MCF 10A (cell line): Measurements from ENCODE around the gene EPHA6. TPM values are rescaled to one million over a fixed set of nuclear protein-coding genes. Genes with fewer than 3 reads are reported as not detected.
A peak's percentile ranks its signal among the peaks of the same experiment; 100 is the strongest.
"Not testable (repeated sequence)": the region's sequence is repeated elsewhere in the genome, so short reads cannot be mapped to it uniquely, and the experiment has no call there.

Source experiments
- BruUV-seq: library from RNA; stranded (reverse); fragments of 400-500 nt; replicated peaks from 2 replicates; lab custom pipeline; 2021; lab: Mats Ljungman, UMichigan
- CTCF ChIA-PET: fragments of 300-600 bp; sonication (Branson Sonifier 250); formaldehyde crosslinking; extraction: SDS; loops from one replicate; lab custom pipeline; 2021; ENCODE audit warnings: antibody characterized with exemption, inconsistent platforms; lab: Yijun Ruan, JAX
- POLR2A ChIA-PET: fragments of 300-600, 350-650 bp; sonication (Branson Sonifier 250); formaldehyde crosslinking; extraction: SDS; loops from one replicate; lab custom pipeline; 2020; ENCODE audit warnings: antibody characterized with exemption, inconsistent platforms; lab: Yijun Ruan, JAX
- DNase-seq: peaks from one replicate; pipeline ENCODE4 v3.0.0-alpha.2; 2018; ENCODE audit not compliant: unreplicated experiment
- H3K27ac Mint-ChIP-seq: one replicate; pipeline ENCODE4 v1.8.0; 2022; ENCODE audit warnings: mild to moderate bottlenecking, low read depth, mixed read lengths; ENCODE audit not compliant: unreplicated experiment
- H3K27me3 Mint-ChIP-seq: one replicate; pipeline ENCODE4 v1.8.0; 2022; ENCODE audit warnings: mixed read lengths; ENCODE audit not compliant: insufficient read depth, unreplicated experiment
- H3K36me3 Mint-ChIP-seq: one replicate; pipeline ENCODE4 v1.8.0; 2022; ENCODE audit warnings: mild to moderate bottlenecking, moderate library complexity, mixed read lengths; ENCODE audit not compliant: insufficient read depth, unreplicated experiment
- H3K4me1 Mint-ChIP-seq: one replicate; pipeline ENCODE4 v1.8.0; 2022; ENCODE audit warnings: mixed read lengths; ENCODE audit not compliant: insufficient read depth, unreplicated experiment
- H3K4me3 Mint-ChIP-seq: one replicate; pipeline ENCODE4 v1.8.0; 2022; ENCODE audit warnings: mild to moderate bottlenecking, moderate library complexity, mixed read lengths; ENCODE audit not compliant: unreplicated experiment
- H3K9me3 Mint-ChIP-seq: one replicate; pipeline ENCODE4 v1.8.0; 2022; ENCODE audit warnings: mixed read lengths; ENCODE audit not compliant: unreplicated experiment
- intact Hi-C: fragments of 100-400 bp; cut with micrococcal nuclease; formaldehyde crosslinking; loops from 2 replicates; pipeline ENCODE4 v1.14.1; 2022
- total RNA-seq: library from RNA; stranded (reverse); gene quantifications from 2 replicates; pipeline ENCODE4 v1.2.3, GENCODE V29; 2022
- TF ChIP-seq, protein P1 (sequence below): fragments of 200-600 bp; IDR thresholded peaks from one replicate; pipeline ENCODE4 v1.8.0; 2022; ENCODE audit warnings: antibody characterized with exemption, mild to moderate bottlenecking; ENCODE audit not compliant: unreplicated experiment

EPHA6 gene
- total RNA-seq, 1 experiment from 2014 or later, result 0.33 TPM

GRCh38 chr3:97001611-97002010 lies 187.2 kb downstream of the EPHA6 start:
- CTCF ChIA-PET, result no interaction called here
- Mint-ChIP-seq H3K27ac (no peak overlapping the region), H3K27me3 (no peaks in the 10 kb centered on the region), H3K4me3 (no peak overlapping the region), H3K36me3 (no peaks in the 10 kb centered on the region), H3K9me3 (peaks cover 6% of the 10 kb centered on the region), H3K4me1 (no peaks in the 10 kb centered on the region)
- TF ChIP-seq, protein P1, sequence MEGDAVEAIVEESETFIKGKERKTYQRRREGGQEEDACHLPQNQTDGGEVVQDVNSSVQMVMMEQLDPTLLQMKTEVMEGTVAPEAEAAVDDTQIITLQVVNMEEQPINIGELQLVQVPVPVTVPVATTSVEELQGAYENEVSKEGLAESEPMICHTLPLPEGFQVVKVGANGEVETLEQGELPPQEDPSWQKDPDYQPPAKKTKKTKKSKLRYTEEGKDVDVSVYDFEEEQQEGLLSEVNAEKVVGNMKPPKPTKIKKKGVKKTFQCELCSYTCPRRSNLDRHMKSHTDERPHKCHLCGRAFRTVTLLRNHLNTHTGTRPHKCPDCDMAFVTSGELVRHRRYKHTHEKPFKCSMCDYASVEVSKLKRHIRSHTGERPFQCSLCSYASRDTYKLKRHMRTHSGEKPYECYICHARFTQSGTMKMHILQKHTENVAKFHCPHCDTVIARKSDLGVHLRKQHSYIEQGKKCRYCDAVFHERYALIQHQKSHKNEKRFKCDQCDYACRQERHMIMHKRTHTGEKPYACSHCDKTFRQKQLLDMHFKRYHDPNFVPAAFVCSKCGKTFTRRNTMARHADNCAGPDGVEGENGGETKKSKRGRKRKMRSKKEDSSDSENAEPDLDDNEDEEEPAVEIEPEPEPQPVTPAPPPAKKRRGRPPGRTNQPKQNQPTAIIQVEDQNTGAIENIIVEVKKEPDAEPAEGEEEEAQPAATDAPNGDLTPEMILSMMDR, result no peak
- BruUV-seq, result no TSS peak
- no peak for DNase-seq
- intact Hi-C loops, result no loop called here
- POLR2A ChIA-PET, result no interaction called here

DNA sequence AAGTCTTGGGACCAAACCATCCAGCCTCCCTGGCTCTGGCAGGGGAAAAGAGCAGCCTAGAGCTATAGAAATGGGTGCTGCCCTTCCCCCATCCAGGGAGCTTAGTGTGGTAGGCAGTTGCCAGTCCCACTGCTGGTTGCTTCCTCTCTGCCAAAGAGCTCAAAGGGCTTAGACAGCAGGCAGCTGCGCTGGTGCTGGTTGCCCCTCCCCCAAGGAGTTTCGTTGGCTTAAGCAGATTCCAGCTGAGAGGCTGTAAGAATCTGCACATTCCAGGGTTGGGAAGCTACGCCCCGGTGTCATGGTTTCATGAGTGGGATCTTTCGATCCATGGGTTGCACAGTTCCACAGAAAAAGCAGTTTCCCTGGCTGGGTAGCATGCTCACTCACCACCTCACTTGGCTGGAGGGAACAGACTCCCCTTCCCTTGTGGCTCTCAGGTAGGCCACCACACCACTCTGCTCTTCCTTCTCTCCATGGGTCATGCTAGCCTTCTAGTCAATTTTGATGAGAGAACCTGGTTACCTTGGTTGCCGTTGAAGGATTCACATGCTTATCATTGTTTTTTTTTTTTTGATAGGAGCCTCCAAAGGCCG lies 195.1 kb downstream of the EPHA6 start:
- intact Hi-C loops, result no loop called here
- H3K9me3 Mint-ChIP-seq, result peaks cover 24% of the 10 kb centered on the region
- no peaks in the 10 kb centered on the region for H3K4me1 Mint-ChIP-seq
- H3K4me3 Mint-ChIP-seq, result no peak overlapping the region
- TF ChIP-seq, protein P1, result no peak
- no peaks in the 10 kb centered on the region for H3K36me3 Mint-ChIP-seq
- no TSS peak for BruUV-seq
- ChIA-PET CTCF (interaction anchor here (0.6 kb wide), 1 partner anchor 77 kb away, joined by 3 read pairs; no protein-coding TSS in a partner anchor), POLR2A (no interaction called here)
- no peaks in the 10 kb centered on the region for H3K27me3 Mint-ChIP-seq
- no peak overlapping the region for H3K27ac Mint-ChIP-seq
- no peak for DNase-seq

DNA sequence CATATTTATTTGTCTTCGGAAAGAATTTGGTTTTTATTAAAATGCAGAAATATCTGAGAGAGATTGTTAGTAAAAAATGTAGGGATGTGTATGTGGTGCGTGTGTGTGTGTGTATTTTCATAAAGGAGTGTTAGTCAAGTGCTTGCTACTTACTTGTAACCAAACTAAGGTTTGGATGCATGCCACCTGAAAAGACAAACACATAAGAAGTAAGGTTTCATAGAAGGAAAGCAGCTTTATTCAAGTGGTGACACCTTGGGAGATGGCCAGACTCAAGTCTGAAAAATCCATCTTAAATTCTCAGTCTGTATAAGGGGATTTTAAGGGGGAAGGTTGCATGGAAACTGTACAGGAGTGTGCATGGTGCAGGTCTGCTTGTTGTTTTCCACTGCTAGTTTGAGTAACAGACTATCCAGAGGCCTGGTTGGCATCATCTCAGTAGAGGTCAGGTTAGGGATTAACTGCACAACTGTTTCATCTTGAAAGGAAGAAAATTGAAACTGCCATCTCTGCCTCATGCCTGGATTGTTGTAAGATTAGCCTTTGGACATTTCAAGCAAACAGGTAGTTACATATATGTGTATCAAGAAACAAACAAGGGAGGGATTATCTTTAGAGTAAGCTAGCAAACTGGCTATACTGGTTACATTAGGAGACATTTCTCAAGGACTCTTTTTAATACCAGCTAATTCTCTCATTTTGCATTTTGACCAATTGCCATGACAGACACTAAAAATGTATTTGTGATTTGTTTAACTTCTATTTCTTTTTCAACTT lies 196.7 kb downstream of the EPHA6 start:
- intact Hi-C loops, result no loop called here
- Mint-ChIP-seq H3K27ac (no peak overlapping the region), H3K9me3 (peaks cover 23% of the 10 kb centered on the region), H3K4me1 (no peaks in the 10 kb centered on the region), H3K4me3 (no peak overlapping the region), H3K27me3 (no peaks in the 10 kb centered on the region), H3K36me3 (no peaks in the 10 kb centered on the region)
- TF ChIP-seq, protein P1, result no peak
- ChIA-PET CTCF (interaction anchor here (0.7 kb wide), 1 partner anchor 8 kb away, joined by 4 read pairs; no protein-coding TSS in a partner anchor), POLR2A (interaction anchor here (0.7 to 1.1 kb wide), 2 partner anchors 25 to 575 kb away, joined by 3 read pairs; no protein-coding TSS in a partner anchor)
- no peak for DNase-seq
- no TSS peak for BruUV-seq

- H3K36me3 Mint-ChIP-seq, result peaks cover 5% of the 10 kb centered on the region
- H3K4me1 Mint-ChIP-seq, result peaks cover 10% of the 10 kb centered on the region
- peak; percentile 11 for DNase-seq
- no TSS peak for BruUV-seq
- H3K27me3 Mint-ChIP-seq, result no peaks in the 10 kb centered on the region
- TF ChIP-seq, protein P1, result no peak
- ChIA-PET CTCF (no interaction called here), POLR2A (no interaction called here)
- H3K9me3 Mint-ChIP-seq, result peaks cover 34% of the 10 kb centered on the region
- intact Hi-C loops, result no loop called here
- peak overlapping the region; percentile 71 for H3K27ac Mint-ChIP-seq
- no peak overlapping the region for H3K4me3 Mint-ChIP-seq
Measured at GRCh38 chr3:97021778-97022177, 207.4 kb downstream of the EPHA6 start.

DNA sequence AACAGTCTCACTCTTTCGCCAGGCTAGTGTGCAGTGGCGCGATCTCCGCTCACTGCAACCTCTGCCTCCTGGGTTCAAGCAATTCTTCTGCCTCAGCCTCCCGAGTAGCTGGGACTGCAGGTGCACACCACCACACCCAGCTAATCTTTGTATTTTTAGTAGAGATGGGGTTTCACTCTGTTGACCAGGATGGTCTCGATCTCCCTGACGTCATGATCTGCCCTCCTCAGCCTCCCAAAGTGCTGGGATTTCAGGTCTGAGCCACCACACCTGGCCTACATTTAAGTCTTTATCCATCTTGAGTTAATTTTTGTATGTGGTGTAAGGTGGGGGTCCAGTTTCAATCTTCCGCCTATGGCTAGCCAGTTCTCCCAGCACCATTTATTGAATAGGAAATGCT lies 211.2 kb downstream of the EPHA6 start:
- BruUV-seq, H3K4me3 Mint-ChIP-seq, H3K36me3 Mint-ChIP-seq, CTCF ChIA-PET, intact Hi-C loops, H3K27ac Mint-ChIP-seq, H3K27me3 Mint-ChIP-seq, DNase-seq, POLR2A ChIA-PET: not testable (repeated sequence)
- Mint-ChIP-seq H3K4me1 (peaks cover 10% of the 10 kb centered on the region), H3K9me3 (peaks cover 22% of the 10 kb centered on the region)
